ENCODE results near the gene GASK1A. TPM values are rescaled to one million over a fixed set of nuclear protein-coding genes. Genes with fewer than 3 reads are reported as not detected.

The GASK1A gene
- total RNA-seq, 1 experiment from 2014 or later, result 5.4 TPM

- Mint-ChIP-seq H3K36me3 (ENCODE audit: insufficient read depth in 1 of 3, low read depth in 3 of 3) (peaks cover 3 to 13% (median 4%) of the 10 kb centered on the region in 3 experiments; a peak in 6 of 7 replicates), H3K4me1 (peaks cover 47 to 56% of the 10 kb centered on the region in 2 experiments), H3K27me3 (ENCODE audit: low read depth) (peaks cover 55% of the 10 kb centered on the region), H3K9me3 (peaks cover 6 to 10% of the 10 kb centered on the region in 2 experiments), H3K27ac (no peak overlapping the region), H3K4me3 (peak overlapping the region in 1 of 2 experiments; percentile 85; a peak in 3 of 5 replicates)
- H3K27me3 ChIP-seq (ENCODE audit: insufficient read depth, low read length), result no peaks in the 10 kb centered on the region; the same call in 1 of the 2 replicates
- no peak for TF ChIP-seq CTCF (conservative IDR thresholded peaks at IDR 0.05)
- H3K79me1 ChIP-seq (ENCODE audit: insufficient read depth, low read depth, low read length, poor library complexity, severe bottlenecking), result no peaks in the 10 kb centered on the region
- H3K27ac ChIP-seq (ENCODE audit: insufficient read length, low read depth, low read length), result no peak overlapping the region
- no peak overlapping the region for H4K91ac ChIP-seq (ENCODE audit: insufficient read length, low read depth, low read length)
- H4K8ac ChIP-seq (replicated peaks; ENCODE audit: insufficient read length, low read depth, low read length), result no peak overlapping the region
- WGBS (ENCODE audit: extremely low coverage, insufficient read length, low lambda C conversion rate), result no CpG with 5 or more reads among the region's 6 CpGs
- H3K9me3 ChIP-seq (ENCODE audit: control insufficient read depth, low read depth, low read length), result peaks cover 2% of the 10 kb centered on the region
- no peak overlapping the region for H3T11ph ChIP-seq (ENCODE audit: low read length)
- no peak overlapping the region for H3K56ac ChIP-seq (ENCODE audit: insufficient read length, low read depth, low read length)
- no peak overlapping the region for H3K4ac ChIP-seq (ENCODE audit: low read depth, low read length)
- no peak overlapping the region for H3K9ac ChIP-seq (ENCODE audit: extremely low read depth, insufficient read length, low read length)
- peaks cover 5% of the 10 kb centered on the region; the same call in 1 of the 2 replicates for H3K4me1 ChIP-seq (ENCODE audit: insufficient read depth, low read length)
- H2BK20ac ChIP-seq (ENCODE audit: low read depth, low read length, poor library complexity, severe bottlenecking), result no peak overlapping the region
- no peaks in the 10 kb centered on the region for H4K20me1 ChIP-seq (ENCODE audit: control insufficient read depth, insufficient read depth, insufficient read length)
- H2BK15ac ChIP-seq (ENCODE audit: low read depth, low read length), result no peak overlapping the region
- no peak overlapping the region for H2BK5ac ChIP-seq (ENCODE audit: insufficient read length, low read length)
- no peak overlapping the region for H3K14ac ChIP-seq (ENCODE audit: insufficient read depth, low read length)
- H3K79me2 ChIP-seq (ENCODE audit: insufficient read depth, low read length), result no peaks in the 10 kb centered on the region
- H4K5ac ChIP-seq (ENCODE audit: insufficient read length, low read depth, low read length), result no peak overlapping the region
- H2BK120ac ChIP-seq (ENCODE audit: low read depth, low read length, poor library complexity, severe bottlenecking), result no peak overlapping the region
- no peak overlapping the region for H2AFZ ChIP-seq (ENCODE audit: low read length)
- no peak for DNase-seq
- H3K18ac ChIP-seq (ENCODE audit: insufficient read length, low read depth, low read length), result no peak overlapping the region
- no peak overlapping the region for H3K23ac ChIP-seq (ENCODE audit: insufficient read length, low read depth, low read length)
- H3K4me2 ChIP-seq (ENCODE audit: insufficient read depth, insufficient read length, low read length), result no peak overlapping the region
- H3K23me2 ChIP-seq (ENCODE audit: insufficient read length, low read depth, low read length, poor library complexity, severe bottlenecking), result peaks cover 9% of the 10 kb centered on the region
- H2BK12ac ChIP-seq (ENCODE audit: insufficient read length, low read depth, low read length), result no peak overlapping the region
- no peak overlapping the region for H2AK5ac ChIP-seq (ENCODE audit: insufficient read length, low read length)
These were observed 1.8 kb downstream of the GASK1A start for GRCh38 chr3:42980909-42981308.

All from H9 (cell line).